Calu3 (cell line): Measurements from ENCODE around the gene HOXA10. TPM values are rescaled to one million over a fixed set of nuclear protein-coding genes. Genes with fewer than 3 reads are reported as not detected.

Experiments
- BruUV-seq: library from RNA; stranded (reverse); fragments of 400-500 nt; replicated peaks from 2 replicates; lab custom pipeline; 2021; lab: Mats Ljungman, UMichigan
- CTCF ChIA-PET: fragments of 300-600 bp; sonication (Branson Sonifier 250); formaldehyde crosslinking; loops from one replicate; lab custom pipeline; 2022; ENCODE audit warnings: antibody characterized with exemption; lab: Charles Lee
- DNase-seq: peaks from one replicate; pipeline ENCODE4 v3.0.0; 2022
- H3K27ac Mint-ChIP-seq: one replicate; pipeline ENCODE4 v1.8.0; 2022; ENCODE audit warnings: mixed read lengths; ENCODE audit not compliant: unreplicated experiment
- H3K27me3 Mint-ChIP-seq: one replicate; pipeline ENCODE4 v1.8.0; 2022; ENCODE audit warnings: mixed read lengths; ENCODE audit not compliant: unreplicated experiment
- H3K36me3 Mint-ChIP-seq: one replicate; pipeline ENCODE4 v1.8.0; 2022; ENCODE audit warnings: mild to moderate bottlenecking, moderate library complexity, mixed read lengths; ENCODE audit not compliant: insufficient read depth, unreplicated experiment
- H3K4me1 Mint-ChIP-seq: one replicate; pipeline ENCODE4 v1.8.0; 2022; ENCODE audit warnings: mild to moderate bottlenecking, low read depth, mixed read lengths; ENCODE audit not compliant: unreplicated experiment
- H3K4me3 Mint-ChIP-seq: one replicate; pipeline ENCODE4 v1.8.0; 2022; ENCODE audit warnings: mild to moderate bottlenecking, low read depth, moderate library complexity, mixed read lengths; ENCODE audit not compliant: unreplicated experiment
- H3K9me3 Mint-ChIP-seq: one replicate; pipeline ENCODE4 v1.8.0; 2022; ENCODE audit warnings: low read depth, mixed read lengths; ENCODE audit not compliant: unreplicated experiment
- CTCF ChIP-seq: fragments of 200-600 bp; IDR thresholded peaks from one replicate; pipeline ENCODE4 v1.8.0; 2022; ENCODE audit warnings: antibody characterized with exemption; ENCODE audit not compliant: unreplicated experiment
- intact Hi-C: fragments of 100-400 bp; cut with micrococcal nuclease; formaldehyde crosslinking; loops from one replicate; pipeline ENCODE4 v1.10.0; 2022; ENCODE audit not compliant: unreplicated experiment
- total RNA-seq: library from RNA; stranded (reverse); gene quantifications from 2 replicates; pipeline ENCODE4 v1.2.3, GENCODE V29; 2022

The HOXA10 gene
- total RNA-seq, 1 experiment from 2014 or later: 11.8 TPM

GRCh38 chr7:27180431-27181420 is 6.6 kb upstream of the HOXA10 start:
- intact Hi-C loops: no loop called here
- no peak overlapping the region for H3K27ac Mint-ChIP-seq
- peaks cover 16% of the 10 kb centered on the region for H3K27me3 Mint-ChIP-seq
- peaks cover 17% of the 10 kb centered on the region for H3K36me3 Mint-ChIP-seq
- H3K4me1 Mint-ChIP-seq: peaks cover 18% of the 10 kb centered on the region
- DNase-seq: no peak
- H3K9me3 Mint-ChIP-seq: no peaks in the 10 kb centered on the region
- CTCF ChIA-PET: interaction anchor here (0.7 to 1.7 kb wide), 7 partner anchors 10 to 594 kb away, joined by 3 to 6 read pairs (median 4); partner anchors contain the start of gene HOXA13
- peak overlapping the region; percentile 56 for H3K4me3 Mint-ChIP-seq
- BruUV-seq: no TSS peak
- TF ChIP-seq CTCF: no peak

- CTCF ChIA-PET: interaction anchor here (0.7 to 1.7 kb wide), 10 partner anchors 11 to 595 kb away, joined by 3 to 6 read pairs (median 4); partner anchors contain the start of gene HOXA13
- Mint-ChIP-seq H3K27ac (no peak overlapping the region), H3K4me3 (peak overlapping the region; percentile 56), H3K27me3 (peaks cover 6% of the 10 kb centered on the region), H3K36me3 (peaks cover 12% of the 10 kb centered on the region), H3K4me1 (peaks cover 15% of the 10 kb centered on the region), H3K9me3 (no peaks in the 10 kb centered on the region)
- BruUV-seq: no TSS peak
- intact Hi-C loops: no loop called here
- peak; percentile 91 for TF ChIP-seq CTCF
- peak; percentile 90 for DNase-seq
Measured at GRCh38 chr7:27179503-27180430, 5.6 kb upstream of the HOXA10 start.

- H3K36me3 Mint-ChIP-seq: peaks cover 8% of the 10 kb centered on the region
- H3K4me1 Mint-ChIP-seq: peaks cover 11% of the 10 kb centered on the region
- BruUV-seq: no TSS peak
- no peaks in the 10 kb centered on the region for H3K9me3 Mint-ChIP-seq
- CTCF ChIA-PET: interaction anchor here (0.6 to 1.7 kb wide), 6 partner anchors 10 to 596 kb away, joined by 3 to 6 read pairs (median 4); no protein-coding TSS in a partner anchor
- TF ChIP-seq CTCF: no peak
- H3K27me3 Mint-ChIP-seq: no peaks in the 10 kb centered on the region
- intact Hi-C loops: no loop called here
- H3K4me3 Mint-ChIP-seq: peak overlapping the region; percentile 56
- no peak for DNase-seq
- H3K27ac Mint-ChIP-seq: no peak overlapping the region
Measured at GRCh38 chr7:27179030-27179429, 4.9 kb upstream of the HOXA10 start.

GRCh38 chr7:27178366-27178765 is 4.2 kb upstream of the HOXA10 start:
- no peak overlapping the region for H3K4me3 Mint-ChIP-seq

More at GRCh38 chr7:27178366-27178765, 4.2 kb upstream of the HOXA10 start:
- CTCF ChIA-PET: interaction anchor here (0.6 to 1.4 kb wide), 2 partner anchors 16 to 463 kb away, joined by 3 read pairs; no protein-coding TSS in a partner anchor
- intact Hi-C loops: no loop called here
- H3K9me3 Mint-ChIP-seq: no peaks in the 10 kb centered on the region
- DNase-seq: no peak
- TF ChIP-seq CTCF: no peak
- H3K4me1 Mint-ChIP-seq: peaks cover 11% of the 10 kb centered on the region
- H3K27me3 Mint-ChIP-seq: no peaks in the 10 kb centered on the region
- H3K36me3 Mint-ChIP-seq: peaks cover 11% of the 10 kb centered on the region
- no TSS peak for BruUV-seq
- H3K27ac Mint-ChIP-seq: no peak overlapping the region
